VCaP (cell line): ENCODE data around the gene PCDHB12.
"Not testable (repeated sequence)": the region's sequence is repeated elsewhere in the genome, so short reads cannot be mapped to it uniquely, and the experiment has no call there.

Source experiments
- H3K27ac ChIP-seq: fragments of 450-650 bp; 2 replicates; pipeline ENCODE4 v1.5.1; 2017
- CTCF ChIP-seq: fragments of 450-650 bp; conservative IDR thresholded peaks from 2 replicates; pipeline ENCODE4 v1.5.1; 2017; ENCODE audit warnings: mild to moderate bottlenecking, moderate library complexity

The PCDHB12 gene

GRCh38 chr5:141213656-141214339 is 5.3 kb downstream of the PCDHB12 start, which contains the start of gene PCDHB13:
TSS of gene PCDHB13 (plus strand) at chr5:141213919. CDS start at chr5:141214124, 205 bp downstream.
- peak; percentile 47 for TF ChIP-seq CTCF
- H3K27ac ChIP-seq, result not testable (repeated sequence)

DNA sequence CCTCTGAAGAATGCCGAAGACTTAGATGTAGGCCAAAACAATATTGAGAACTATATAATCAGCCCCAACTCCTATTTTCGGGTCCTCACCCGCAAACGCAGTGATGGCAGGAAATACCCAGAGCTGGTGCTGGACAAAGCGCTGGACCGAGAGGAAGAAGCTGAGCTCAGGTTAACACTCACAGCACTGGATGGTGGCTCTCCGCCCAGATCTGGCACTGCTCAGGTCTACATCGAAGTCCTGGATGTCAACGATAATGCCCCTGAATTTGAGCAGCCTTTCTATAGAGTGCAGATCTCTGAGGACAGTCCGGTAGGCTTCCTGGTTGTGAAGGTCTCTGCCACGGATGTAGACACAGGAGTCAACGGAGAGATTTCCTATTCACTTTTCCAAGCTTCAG is 6.1 kb downstream of the PCDHB12 start:
- H3K27ac ChIP-seq, result not testable (repeated sequence)

- not testable (repeated sequence) for H3K27ac ChIP-seq
Observed at GRCh38 chr5:141215504-141215903, 7.0 kb downstream of the PCDHB12 start.

GRCh38 chr5:141216035-141216434 is 7.5 kb downstream of the PCDHB12 start:
- H3K27ac ChIP-seq, result not testable (repeated sequence)

DNA sequence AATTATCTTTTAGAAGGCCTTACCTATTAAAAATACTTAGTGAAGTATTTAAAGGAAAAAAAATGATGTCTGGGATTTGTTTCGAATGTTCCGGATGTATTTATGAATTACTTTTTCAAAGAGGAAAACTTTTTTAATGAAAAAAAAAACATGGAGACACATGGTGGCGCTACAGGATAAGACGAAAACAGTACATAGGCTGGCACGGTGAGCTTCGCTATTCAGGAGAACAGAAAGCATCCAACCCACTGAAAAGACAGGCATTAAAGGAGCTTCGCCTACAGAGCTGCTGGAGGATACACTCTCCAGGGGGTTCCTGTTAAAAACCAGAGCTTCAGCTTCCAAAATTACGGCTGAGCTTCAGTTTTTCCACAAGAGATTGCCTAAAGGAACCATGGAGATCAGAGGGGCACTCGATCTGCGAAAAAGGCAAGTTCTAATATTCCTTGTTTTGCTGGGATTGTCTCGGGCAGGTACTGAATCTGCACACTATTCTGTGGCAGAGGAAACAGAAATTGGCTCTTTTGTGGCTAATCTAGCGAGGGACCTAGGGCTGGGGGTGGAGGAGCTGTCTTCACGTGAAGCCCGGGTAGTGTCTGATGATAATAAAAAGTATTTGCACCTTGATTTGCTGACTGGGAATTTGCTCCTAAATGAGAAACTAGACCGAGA is 14.7 kb downstream of the PCDHB12 start, which contains the start of gene PCDHB14:
Gene PCDHB14 (plus strand): TSS at position 232 of the 672 bp plus-strand sequence. CDS start 163 bp downstream, at position 395.
- H3K27ac ChIP-seq, result peak within 1 kb of the TSS; percentile 40; the same call in 1 of the 2 replicates
- TF ChIP-seq CTCF, result peak; percentile 76

- H3K27ac ChIP-seq, result not testable (repeated sequence)
Observed at GRCh38 chr5:141224844-141225243, 16.3 kb downstream of the PCDHB12 start.

DNA sequence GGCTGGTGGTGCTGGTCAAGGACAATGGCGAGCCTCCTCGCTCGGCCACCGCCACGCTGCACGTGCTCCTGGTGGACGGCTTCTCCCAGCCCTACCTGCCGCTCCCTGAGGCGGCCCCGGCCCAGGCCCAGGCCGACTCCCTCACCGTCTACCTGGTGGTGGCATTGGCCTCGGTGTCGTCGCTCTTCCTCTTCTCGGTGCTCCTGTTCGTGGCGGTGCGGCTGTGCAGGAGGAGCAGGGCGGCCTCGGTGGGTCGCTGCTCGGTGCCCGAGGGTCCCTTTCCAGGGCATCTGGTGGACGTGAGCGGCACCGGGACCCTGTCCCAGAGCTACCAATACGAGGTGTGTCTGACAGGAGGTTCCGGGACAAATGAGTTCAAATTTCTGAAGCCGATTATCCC is 16.9 kb downstream of the PCDHB12 start:
- H3K27ac ChIP-seq, result not testable (repeated sequence)

DNA sequence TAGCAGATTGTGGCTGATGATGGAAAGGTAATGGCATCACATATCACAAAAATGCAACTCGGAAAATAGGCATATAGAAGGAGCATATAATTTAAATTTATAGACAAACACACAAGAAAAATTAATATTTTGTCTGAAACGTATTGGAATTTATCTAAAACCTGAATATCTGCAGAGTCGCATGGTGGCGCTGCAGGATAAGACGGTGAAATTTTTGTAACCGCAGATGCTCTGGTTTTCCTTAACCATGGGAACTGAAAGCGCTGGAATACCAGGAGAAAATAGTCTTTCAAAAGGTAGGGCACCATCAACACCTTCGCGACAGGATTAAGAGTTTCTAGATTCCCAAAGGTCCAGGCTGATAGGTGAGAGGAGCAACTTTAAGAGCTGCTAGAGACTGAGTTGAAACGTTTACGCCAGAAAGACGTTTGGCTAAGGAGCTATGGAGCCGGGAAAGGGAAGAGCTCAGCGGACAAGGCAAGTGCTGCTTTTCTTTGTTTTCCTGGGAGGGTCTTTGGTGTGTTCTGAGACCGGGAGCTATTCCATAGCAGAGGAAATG is 25.7 kb downstream of the PCDHB12 start:
- H3K27ac ChIP-seq, result no peak overlapping the region
- peak; percentile 77 for TF ChIP-seq CTCF

- H3K27ac ChIP-seq, result not testable (repeated sequence)
Observed at GRCh38 chr5:141235922-141236321, 27.4 kb downstream of the PCDHB12 start.

DNA sequence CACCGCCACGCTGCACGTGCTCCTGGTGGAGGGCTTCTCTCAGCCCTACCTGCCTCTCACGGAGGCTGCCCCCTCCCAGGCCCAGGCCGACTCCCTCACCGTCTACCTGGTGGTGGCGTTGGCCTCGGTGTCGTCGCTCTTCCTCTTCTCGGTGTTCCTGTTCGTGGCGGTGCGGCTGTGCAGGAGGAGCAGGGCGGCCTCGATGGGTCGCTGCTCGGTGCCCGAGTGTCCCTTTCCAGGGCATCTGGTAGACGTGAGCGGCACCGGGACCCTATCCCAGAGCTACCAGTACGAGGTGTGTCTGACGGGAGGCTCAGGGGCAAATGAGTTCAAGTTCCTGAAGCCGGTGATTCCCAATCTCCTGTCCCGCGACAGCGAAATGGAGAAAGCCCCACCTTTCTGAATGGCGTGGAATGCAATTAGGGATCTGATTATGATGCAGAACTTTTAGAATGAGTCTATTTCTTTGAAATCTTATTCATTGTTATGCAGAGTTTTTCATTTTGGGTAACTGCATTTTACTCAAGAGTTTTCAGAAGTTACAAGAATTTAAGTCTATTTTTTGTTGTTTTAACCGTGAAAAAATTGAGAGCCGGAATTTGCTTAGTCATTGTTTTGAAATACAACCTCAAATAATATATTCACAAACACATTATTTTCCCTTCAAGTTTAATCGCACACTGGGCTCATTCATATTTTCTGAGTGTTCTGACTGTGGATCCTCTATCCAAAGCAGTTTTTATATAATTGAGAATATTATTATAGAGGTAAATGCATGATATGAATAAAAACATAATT is 28.2 kb downstream of the PCDHB12 start:
- TF ChIP-seq CTCF, result no peak

More for the DNA sequence above, 28.2 kb downstream of the PCDHB12 start:
- H3K27ac ChIP-seq, result no peak overlapping the region
